ES-I3 (cell line): ENCODE results near the gene TSKS.

Source experiments
- H3K36me3 ChIP-seq: 2 replicates; pipeline ENCODE4 v1.6.1; 2013; ENCODE audit warnings: mild to moderate bottlenecking, low read length, control low read depth, moderate library complexity; ENCODE audit not compliant: insufficient read depth
- H3K4me1 ChIP-seq: 2 replicates; pipeline ENCODE4 v1.6.1; 2013; ENCODE audit warnings: mild to moderate bottlenecking, control low read depth, low read length; ENCODE audit not compliant: insufficient read depth
- H3K9ac ChIP-seq: 2 replicates; pipeline ENCODE4 v1.6.1; 2013; ENCODE audit warnings: low read depth, mild to moderate bottlenecking, low read length, moderate library complexity
- H3K9me3 ChIP-seq: 2 replicates; pipeline ENCODE4 v1.6.1; 2013; ENCODE audit warnings: mild to moderate bottlenecking, low read length, moderate library complexity; ENCODE audit not compliant: control insufficient read depth, insufficient read depth

The TSKS gene

GRCh38 chr19:49705919-49706318 lies 57.2 kb downstream of the TSKS start:
- H3K9ac ChIP-seq = no peak overlapping the region
- H3K9me3 ChIP-seq = no peaks in the 10 kb centered on the region
- H3K36me3 ChIP-seq = peaks cover 7% of the 10 kb centered on the region
- no peaks in the 10 kb centered on the region; the same call in 1 of the 2 replicates for H3K4me1 ChIP-seq

GRCh38 chr19:49704888-49705642 lies 58.0 kb downstream of the TSKS start:
- H3K9ac ChIP-seq = no peak overlapping the region
- no peaks in the 10 kb centered on the region for H3K9me3 ChIP-seq
- H3K36me3 ChIP-seq = peaks cover 7% of the 10 kb centered on the region
- peaks cover 2% of the 10 kb centered on the region; the same call in 1 of the 2 replicates for H3K4me1 ChIP-seq

- H3K9me3 ChIP-seq = no peaks in the 10 kb centered on the region
- peaks cover 7% of the 10 kb centered on the region for H3K36me3 ChIP-seq
- peaks cover 2% of the 10 kb centered on the region; the same call in 1 of the 2 replicates for H3K4me1 ChIP-seq
- H3K9ac ChIP-seq = peak overlapping the region; percentile 28; the same call in 1 of the 2 replicates
Measured at GRCh38 chr19:49701271-49701786, 61.8 kb downstream of the TSKS start.

GRCh38 chr19:49700563-49700962 lies 62.5 kb downstream of the TSKS start:
- no peaks in the 10 kb centered on the region for H3K9me3 ChIP-seq

GRCh38 chr19:49699364-49699763 lies 63.7 kb downstream of the TSKS start:
- Histone ChIP-seq H3K4me1 (peaks cover 2% of the 10 kb centered on the region; the same call in 1 of the 2 replicates), H3K9ac (no peak overlapping the region), H3K36me3 (no peaks in the 10 kb centered on the region), H3K9me3 (no peaks in the 10 kb centered on the region)

More at GRCh38 chr19:49700563-49700962, 62.5 kb downstream of the TSKS start:
- peaks cover 2% of the 10 kb centered on the region; the same call in 1 of the 2 replicates for H3K4me1 ChIP-seq
- peaks cover 5% of the 10 kb centered on the region; the same call in 1 of the 2 replicates for H3K36me3 ChIP-seq
- no peak overlapping the region for H3K9ac ChIP-seq

GRCh38 chr19:49696865-49697264 lies 66.2 kb downstream of the TSKS start:
- H3K4me1 ChIP-seq = peaks cover 2% of the 10 kb centered on the region; the same call in 1 of the 2 replicates
- H3K9me3 ChIP-seq = no peaks in the 10 kb centered on the region
- peaks cover 3% of the 10 kb centered on the region; the same call in 1 of the 2 replicates for H3K36me3 ChIP-seq
- H3K9ac ChIP-seq = no peak overlapping the region

- Histone ChIP-seq H3K36me3 (peaks cover 3% of the 10 kb centered on the region; the same call in 1 of the 2 replicates), H3K9ac (no peak overlapping the region), H3K4me1 (peaks cover 2% of the 10 kb centered on the region; the same call in 1 of the 2 replicates), H3K9me3 (no peaks in the 10 kb centered on the region)
Measured at GRCh38 chr19:49696115-49696514, 67.0 kb downstream of the TSKS start.

GRCh38 chr19:49692147-49692506 lies 71.0 kb downstream of the TSKS start:
- peaks cover 3% of the 10 kb centered on the region; the same call in 1 of the 2 replicates for H3K36me3 ChIP-seq
- H3K4me1 ChIP-seq = peaks cover 12% of the 10 kb centered on the region; the same call in 1 of the 2 replicates
- H3K9me3 ChIP-seq = no peaks in the 10 kb centered on the region
- H3K9ac ChIP-seq = peak overlapping the region; percentile 75; the same call in 1 of the 2 replicates

- Histone ChIP-seq H3K9me3 (no peaks in the 10 kb centered on the region), H3K9ac (peak overlapping the region; percentile 75), H3K4me1 (peaks cover 15% of the 10 kb centered on the region; the same call in 1 of the 2 replicates), H3K36me3 (peaks cover 3% of the 10 kb centered on the region; the same call in 1 of the 2 replicates)
Measured at GRCh38 chr19:49691243-49692146, 71.6 kb downstream of the TSKS start.

- peaks cover 3% of the 10 kb centered on the region; the same call in 1 of the 2 replicates for H3K36me3 ChIP-seq
- peak within 1 kb of the TSS; percentile 75 for H3K9ac ChIP-seq
- H3K4me1 ChIP-seq = peaks cover 15% of the 10 kb centered on the region; the same call in 1 of the 2 replicates
- H3K9me3 ChIP-seq = no peaks in the 10 kb centered on the region
Measured at GRCh38 chr19:49690656-49691242, 72.4 kb downstream of the TSKS start, which contains the start of gene CPT1C. TSS of gene CPT1C (plus strand) at chr19:49691116. CDS start at chr19:49692253, 1,137 bp downstream.

GRCh38 chr19:49690079-49690655 lies 72.9 kb downstream of the TSKS start:
- Histone ChIP-seq H3K36me3 (peaks cover 8% of the 10 kb centered on the region; the same call in 1 of the 2 replicates), H3K4me1 (peaks cover 15% of the 10 kb centered on the region; the same call in 1 of the 2 replicates), H3K9me3 (no peaks in the 10 kb centered on the region), H3K9ac (peak overlapping the region; percentile 75)
